ENCODE measurements around the gene C2orf49.

Gene C2orf49

GRCh38 chr2:105361102-105361889 lies 24.0 kb downstream of the C2orf49 start:
- H3K4me1 ChIP-seq (ENCODE audit: insufficient read depth, insufficient read length), result no peaks in the 10 kb centered on the region
- DNase-seq (ENCODE audit: low read depth, low spot score), result no peak
- no peak for TF ChIP-seq SUZ12 (IDR thresholded peaks at IDR 0.05; ENCODE audit: extremely low read depth, insufficient read depth, insufficient read length)
- TF ChIP-seq ZNF274 (IDR thresholded peaks at IDR 0.05; ENCODE audit: low read depth, low read length), result no peak
- H3K9ac ChIP-seq (ENCODE audit: insufficient read length, low read depth), result no peak overlapping the region
- no peak overlapping the region for H3K4me3 ChIP-seq (ENCODE audit: insufficient read length, low read depth)
- no peaks in the 10 kb centered on the region for H3K9me3 ChIP-seq (ENCODE audit: insufficient read depth, low read length)
- H3K27me3 ChIP-seq (ENCODE audit: insufficient read depth, insufficient read length), result no peaks in the 10 kb centered on the region
- peaks cover 78% of the 10 kb centered on the region for H3K36me3 ChIP-seq (ENCODE audit: insufficient read depth, insufficient read length, low read length)

DNA sequence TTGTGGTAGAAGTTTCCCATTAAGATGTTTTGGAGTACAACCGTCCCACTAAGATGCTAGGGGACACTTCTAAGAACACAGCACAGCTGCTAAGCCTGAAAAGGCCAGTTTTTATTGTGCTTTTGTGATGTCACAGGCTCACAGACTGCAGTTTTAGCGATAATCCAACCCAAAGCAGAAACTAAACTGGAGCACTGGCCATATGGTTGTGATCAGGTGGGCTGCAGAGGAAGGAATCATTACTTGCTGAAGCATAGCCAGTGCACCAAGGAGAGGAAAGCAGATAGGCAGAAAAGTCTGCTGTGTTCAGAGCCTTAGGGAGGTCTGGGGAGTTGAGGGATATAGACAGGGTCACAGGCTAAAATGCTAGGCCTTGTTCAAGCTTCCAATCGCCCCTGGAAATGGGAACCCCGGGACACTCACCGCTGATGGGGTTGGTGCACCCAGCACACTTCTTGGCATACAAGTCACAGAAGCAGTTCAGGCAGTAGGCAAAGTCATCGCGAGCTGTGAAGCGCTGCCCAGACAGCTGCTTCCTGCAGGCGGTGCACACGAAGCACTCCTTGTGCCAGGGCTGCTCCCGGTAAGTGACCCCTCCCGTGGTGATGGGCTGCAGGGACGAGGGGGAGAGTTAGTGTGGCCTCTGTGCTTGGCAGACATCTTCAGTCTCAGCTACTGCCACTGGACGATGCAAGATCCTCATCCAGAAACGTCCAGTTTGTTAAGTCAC lies 25.7 kb downstream of the C2orf49 start:
- TF ChIP-seq YY1 (IDR thresholded peaks at IDR 0.05; ENCODE audit: insufficient read depth, insufficient read length) (no peak), SUZ12 (IDR thresholded peaks at IDR 0.05; ENCODE audit: extremely low read depth, insufficient read depth, insufficient read length) (no peak), ZNF274 (IDR thresholded peaks at IDR 0.05; ENCODE audit: low read depth, low read length) (no peak)
- H3K27me3 ChIP-seq (ENCODE audit: insufficient read depth, insufficient read length), result no peaks in the 10 kb centered on the region
- peaks cover 94% of the 10 kb centered on the region for H3K36me3 ChIP-seq (ENCODE audit: insufficient read depth, insufficient read length, low read length)
- no peak for DNase-seq (ENCODE audit: low read depth, low spot score)
- H3K9me3 ChIP-seq (ENCODE audit: insufficient read depth, low read length), result no peaks in the 10 kb centered on the region
- H3K9ac ChIP-seq (ENCODE audit: insufficient read length, low read depth), result no peak overlapping the region
- H3K4me1 ChIP-seq (ENCODE audit: insufficient read depth, insufficient read length), result no peaks in the 10 kb centered on the region
- H3K4me3 ChIP-seq (ENCODE audit: insufficient read length, low read depth), result no peak overlapping the region

- no peaks in the 10 kb centered on the region for H3K9me3 ChIP-seq (ENCODE audit: insufficient read depth, low read length)
- no peak overlapping the region for H3K4me3 ChIP-seq (ENCODE audit: insufficient read length, low read depth)
- no peaks in the 10 kb centered on the region for H3K4me1 ChIP-seq (ENCODE audit: insufficient read depth, insufficient read length)
- no peaks in the 10 kb centered on the region for H3K27me3 ChIP-seq (ENCODE audit: insufficient read depth, insufficient read length)
- H3K9ac ChIP-seq (ENCODE audit: insufficient read length, low read depth), result no peak overlapping the region
- H3K36me3 ChIP-seq (ENCODE audit: insufficient read depth, insufficient read length, low read length), result peaks cover 94% of the 10 kb centered on the region
- TF ChIP-seq SUZ12 (IDR thresholded peaks at IDR 0.05; ENCODE audit: extremely low read depth, insufficient read depth, insufficient read length) (no peak), ZNF274 (IDR thresholded peaks at IDR 0.05; ENCODE audit: low read depth, low read length) (no peak), YY1 (IDR thresholded peaks at IDR 0.05; ENCODE audit: insufficient read depth, insufficient read length) (no peak)
- DNase-seq (ENCODE audit: low read depth, low spot score), result no peak
Observed at GRCh38 chr2:105364436-105365139, 27.2 kb downstream of the C2orf49 start.

DNA sequence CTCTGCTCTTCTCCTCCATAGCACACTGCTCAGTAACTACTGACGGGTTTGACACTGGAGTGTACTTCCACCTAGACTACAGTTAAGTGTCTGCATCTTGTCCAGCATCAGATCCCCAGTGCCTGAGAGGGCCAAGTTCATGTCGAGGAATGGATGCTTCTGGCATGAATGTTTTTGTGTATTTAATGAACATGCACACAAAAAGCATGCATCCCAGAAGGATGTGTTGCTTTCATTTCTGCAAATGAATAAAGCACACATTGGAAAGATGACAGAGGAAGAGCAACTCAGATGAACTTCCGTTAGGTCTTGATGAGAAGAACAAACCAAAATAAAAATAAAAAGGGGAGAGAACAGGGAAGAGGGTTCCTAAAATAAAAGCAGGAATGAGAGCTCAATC lies 27.9 kb downstream of the C2orf49 start:
- Histone ChIP-seq H3K4me1 (ENCODE audit: insufficient read depth, insufficient read length) (no peaks in the 10 kb centered on the region), H3K36me3 (ENCODE audit: insufficient read depth, insufficient read length, low read length) (peaks cover 93% of the 10 kb centered on the region), H3K9me3 (ENCODE audit: insufficient read depth, low read length) (no peaks in the 10 kb centered on the region), H3K4me3 (ENCODE audit: insufficient read length, low read depth) (no peak overlapping the region), H3K27me3 (ENCODE audit: insufficient read depth, insufficient read length) (no peaks in the 10 kb centered on the region), H3K9ac (ENCODE audit: insufficient read length, low read depth) (no peak overlapping the region)
- no peak for DNase-seq (ENCODE audit: low read depth, low spot score)
- TF ChIP-seq SUZ12 (IDR thresholded peaks at IDR 0.05; ENCODE audit: extremely low read depth, insufficient read depth, insufficient read length), result no peak
- no peak for TF ChIP-seq ZNF274 (IDR thresholded peaks at IDR 0.05; ENCODE audit: low read depth, low read length)
- TF ChIP-seq YY1 (IDR thresholded peaks at IDR 0.05; ENCODE audit: insufficient read depth, insufficient read length), result no peak

GRCh38 chr2:105368759-105369408 lies 31.5 kb downstream of the C2orf49 start:
- no peaks in the 10 kb centered on the region for H3K27me3 ChIP-seq (ENCODE audit: insufficient read depth, insufficient read length)
- H3K9me3 ChIP-seq (ENCODE audit: insufficient read depth, low read length), result no peaks in the 10 kb centered on the region
- peaks cover 92% of the 10 kb centered on the region for H3K36me3 ChIP-seq (ENCODE audit: insufficient read depth, insufficient read length, low read length)
- H3K4me1 ChIP-seq (ENCODE audit: insufficient read depth, insufficient read length), result no peaks in the 10 kb centered on the region
- H3K4me3 ChIP-seq (ENCODE audit: insufficient read length, low read depth), result no peak overlapping the region
- TF ChIP-seq SUZ12 (IDR thresholded peaks at IDR 0.05; ENCODE audit: extremely low read depth, insufficient read depth, insufficient read length), result no peak
- no peak for DNase-seq (ENCODE audit: low read depth, low spot score)
- no peak overlapping the region for H3K9ac ChIP-seq (ENCODE audit: insufficient read length, low read depth)

GRCh38 chr2:105369777-105370690 lies 32.7 kb downstream of the C2orf49 start:
- peaks cover 92% of the 10 kb centered on the region for H3K36me3 ChIP-seq (ENCODE audit: insufficient read depth, insufficient read length, low read length)
- H3K9ac ChIP-seq (ENCODE audit: insufficient read length, low read depth), result no peak overlapping the region
- H3K4me1 ChIP-seq (ENCODE audit: insufficient read depth, insufficient read length), result no peaks in the 10 kb centered on the region
- no peaks in the 10 kb centered on the region for H3K27me3 ChIP-seq (ENCODE audit: insufficient read depth, insufficient read length)
- H3K4me3 ChIP-seq (ENCODE audit: insufficient read length, low read depth), result no peak overlapping the region
- no peak for TF ChIP-seq YY1 (IDR thresholded peaks at IDR 0.05; ENCODE audit: insufficient read depth, insufficient read length)
- no peak for TF ChIP-seq SUZ12 (IDR thresholded peaks at IDR 0.05; ENCODE audit: extremely low read depth, insufficient read depth, insufficient read length)
- TF ChIP-seq ZNF274 (IDR thresholded peaks at IDR 0.05; ENCODE audit: low read depth, low read length), result no peak
- H3K9me3 ChIP-seq (ENCODE audit: insufficient read depth, low read length), result no peaks in the 10 kb centered on the region
- peak; percentile 78 for DNase-seq (ENCODE audit: low read depth, low spot score)

Data from NT2/D1 (cell line).